Renal pelvis (tissue), 4 donors: Measurements from ENCODE around the gene TAS1R3. TPM values are rescaled to one million over a fixed set of nuclear protein-coding genes. Genes with fewer than 3 reads are reported as not detected.
"Not testable (repeated sequence)": the region's sequence is repeated elsewhere in the genome, so short reads cannot be mapped to it uniquely, and the experiment has no call there.

Source experiments
- DNase-seq: peaks from one replicate; pipeline ENCODE4 v3.0.0-alpha.2; 2013
- polyA plus RNA-seq, 3 donors: library from polyadenylated mRNA; unstranded; fragments of 120-200 nt; gene quantifications; one replicate each; pipeline ENCODE4 v1.2.1, GENCODE V29; 2013; ENCODE audit not compliant: insufficient read length in 3 of 3

Gene TAS1R3
- polyA plus RNA-seq, 3 donors: 0.39 to 0.57 (median 0.49) TPM

GRCh38 chr1:1307923-1308755 is 22.9 kb upstream of the TAS1R3 start, which contains the start of the genes ACAP3 and PUSL1:
Gene ACAP3 (minus strand): TSS chr1:1307930. CDS start chr1:1307815, 115 bp downstream.
Gene PUSL1 (plus strand): TSS chr1:1308597. CDS start chr1:1308644, 47 bp downstream.
- DNase-seq: peak; percentile 89

GRCh38 chr1:1308756-1309250 is 22.3 kb upstream of the TAS1R3 start:
- no peak for DNase-seq

GRCh38 chr1:1309251-1310108 is 21.6 kb upstream of the TAS1R3 start:
- no peak for DNase-seq

- DNase-seq: no peak
Observed at GRCh38 chr1:1310109-1310385, 21.0 kb upstream of the TAS1R3 start.

GRCh38 chr1:1310476-1311053 is 20.5 kb upstream of the TAS1R3 start:
- DNase-seq: no peak

GRCh38 chr1:1311107-1312104 is 19.7 kb upstream of the TAS1R3 start:
- no peak for DNase-seq

- no peak for DNase-seq
Observed at GRCh38 chr1:1312450-1313314, 18.4 kb upstream of the TAS1R3 start.

- no peak for DNase-seq
Observed at GRCh38 chr1:1313500-1314236, 17.4 kb upstream of the TAS1R3 start.

GRCh38 chr1:1314237-1314586 is 16.9 kb upstream of the TAS1R3 start:
- no peak for DNase-seq

GRCh38 chr1:1314678-1315335 is 16.3 kb upstream of the TAS1R3 start:
- no peak for DNase-seq

- no peak for DNase-seq
Observed at GRCh38 chr1:1315435-1315954, 15.6 kb upstream of the TAS1R3 start.

GRCh38 chr1:1316199-1316598 is 14.9 kb upstream of the TAS1R3 start:
- not testable (repeated sequence) for DNase-seq

GRCh38 chr1:1317420-1317819 is 13.7 kb upstream of the TAS1R3 start:
- DNase-seq: no peak

- no peak for DNase-seq
Observed at GRCh38 chr1:1318131-1318652, 12.9 kb upstream of the TAS1R3 start.

- DNase-seq: no peak
Observed at GRCh38 chr1:1318777-1319645, 12.1 kb upstream of the TAS1R3 start.

- DNase-seq: no peak
Observed at GRCh38 chr1:1319646-1319941, 11.5 kb upstream of the TAS1R3 start.

- no peak for DNase-seq
Observed at GRCh38 chr1:1320666-1321448, 10.2 kb upstream of the TAS1R3 start.
